ENCODE results near the gene TAS2R4. TPM values are rescaled to one million over a fixed set of nuclear protein-coding genes. Genes with fewer than 3 reads are reported as not detected.
"Not testable (repeated sequence)": the region's sequence is repeated elsewhere in the genome, so short reads cannot be mapped to it uniquely, and the experiment has no call there.

Gene TAS2R4
- total RNA-seq, 1 experiment from 2014 or later = 0.72 TPM

GRCh38 chr7:141748396-141748795 lies 28.1 kb upstream of the TAS2R4 start:
- no peak for DNase-seq (ENCODE audit: low spot score)
- no peak for ATAC-seq

DNA sequence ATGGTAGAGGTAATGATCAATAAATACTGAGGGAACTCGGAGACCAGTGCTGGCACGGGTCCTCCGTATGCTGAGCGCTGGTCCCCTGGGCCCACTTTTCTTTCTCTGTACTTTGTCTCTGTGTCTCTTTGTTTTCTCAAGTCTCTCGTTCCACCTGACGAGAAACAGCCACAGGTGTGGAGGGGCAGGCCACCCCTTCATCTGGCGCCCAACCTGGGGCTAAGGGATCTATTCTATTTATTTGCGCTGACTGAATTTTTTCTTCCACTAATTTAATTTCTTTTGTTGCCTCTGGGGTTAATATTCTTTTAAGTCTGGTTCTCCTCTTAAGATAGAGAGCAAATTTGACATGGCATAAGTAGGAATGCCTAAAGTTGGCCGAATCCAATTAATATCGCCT lies 24.6 kb upstream of the TAS2R4 start:
- H3K27me3 Mint-ChIP-seq (ENCODE audit: low read depth) = not testable (repeated sequence)

More at GRCh38 chr7:141748396-141748795, 28.1 kb upstream of the TAS2R4 start:
- Mint-ChIP-seq H3K36me3 (peaks cover 86% of the 10 kb centered on the region), H3K27ac (no peak overlapping the region), H3K4me3 (no peak overlapping the region), H3K27me3 (ENCODE audit: low read depth) (no peaks in the 10 kb centered on the region), H3K4me1 (no peaks in the 10 kb centered on the region), H3K9me3 (peaks cover 30% of the 10 kb centered on the region)
- ChIA-PET POLR2A (no interaction called here), CTCF (interaction anchor here (1.0 kb wide), 1 partner anchor 11 kb away, joined by 4 read pairs; the partner anchor contains the start of gene SSBP1)
- TF ChIP-seq, protein P1, sequence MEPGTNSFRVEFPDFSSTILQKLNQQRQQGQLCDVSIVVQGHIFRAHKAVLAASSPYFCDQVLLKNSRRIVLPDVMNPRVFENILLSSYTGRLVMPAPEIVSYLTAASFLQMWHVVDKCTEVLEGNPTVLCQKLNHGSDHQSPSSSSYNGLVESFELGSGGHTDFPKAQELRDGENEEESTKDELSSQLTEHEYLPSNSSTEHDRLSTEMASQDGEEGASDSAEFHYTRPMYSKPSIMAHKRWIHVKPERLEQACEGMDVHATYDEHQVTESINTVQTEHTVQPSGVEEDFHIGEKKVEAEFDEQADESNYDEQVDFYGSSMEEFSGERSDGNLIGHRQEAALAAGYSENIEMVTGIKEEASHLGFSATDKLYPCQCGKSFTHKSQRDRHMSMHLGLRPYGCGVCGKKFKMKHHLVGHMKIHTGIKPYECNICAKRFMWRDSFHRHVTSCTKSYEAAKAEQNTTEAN (CRISPR knock-in tag; IDR thresholded peaks at IDR 0.05) = no peak
- TF ChIP-seq, protein P2, sequence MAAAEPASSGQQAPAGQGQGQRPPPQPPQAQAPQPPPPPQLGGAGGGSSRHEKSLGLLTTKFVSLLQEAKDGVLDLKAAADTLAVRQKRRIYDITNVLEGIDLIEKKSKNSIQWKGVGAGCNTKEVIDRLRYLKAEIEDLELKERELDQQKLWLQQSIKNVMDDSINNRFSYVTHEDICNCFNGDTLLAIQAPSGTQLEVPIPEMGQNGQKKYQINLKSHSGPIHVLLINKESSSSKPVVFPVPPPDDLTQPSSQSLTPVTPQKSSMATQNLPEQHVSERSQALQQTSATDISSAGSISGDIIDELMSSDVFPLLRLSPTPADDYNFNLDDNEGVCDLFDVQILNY (CRISPR knock-in tag; IDR thresholded peaks at IDR 0.05) = no peak
- TF ChIP-seq NR3C1 (CRISPR knock-in tag; conservative IDR thresholded peaks at IDR 0.05; ENCODE audit: low read depth) = no peak
- no peak for TF ChIP-seq SMAD3 (CRISPR knock-in tag; IDR thresholded peaks at IDR 0.05; ENCODE audit: borderline replicate concordance)
- no peak for TF ChIP-seq ATF1 (CRISPR knock-in tag; IDR thresholded peaks at IDR 0.05)
- TF ChIP-seq ZNF121 (CRISPR knock-in tag; IDR thresholded peaks at IDR 0.05) = no peak
- no peak for TF ChIP-seq ZNF219 (CRISPR knock-in tag; IDR thresholded peaks at IDR 0.05; ENCODE audit: borderline replicate concordance)
- TF ChIP-seq OVOL2 (CRISPR knock-in tag; IDR thresholded peaks at IDR 0.05; ENCODE audit: borderline replicate concordance) = no peak
- no peak for TF ChIP-seq CBFB (CRISPR knock-in tag; IDR thresholded peaks at IDR 0.05; ENCODE audit: low read depth)
- TF ChIP-seq, protein P3, sequence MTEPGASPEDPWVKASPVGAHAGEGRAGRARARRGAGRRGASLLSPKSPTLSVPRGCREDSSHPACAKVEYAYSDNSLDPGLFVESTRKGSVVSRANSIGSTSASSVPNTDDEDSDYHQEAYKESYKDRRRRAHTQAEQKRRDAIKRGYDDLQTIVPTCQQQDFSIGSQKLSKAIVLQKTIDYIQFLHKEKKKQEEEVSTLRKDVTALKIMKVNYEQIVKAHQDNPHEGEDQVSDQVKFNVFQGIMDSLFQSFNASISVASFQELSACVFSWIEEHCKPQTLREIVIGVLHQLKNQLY (CRISPR knock-in tag; IDR thresholded peaks at IDR 0.05) = no peak
- no peak for TF ChIP-seq HMGA2 (CRISPR knock-in tag; IDR thresholded peaks at IDR 0.05)
- TF ChIP-seq, protein P4, sequence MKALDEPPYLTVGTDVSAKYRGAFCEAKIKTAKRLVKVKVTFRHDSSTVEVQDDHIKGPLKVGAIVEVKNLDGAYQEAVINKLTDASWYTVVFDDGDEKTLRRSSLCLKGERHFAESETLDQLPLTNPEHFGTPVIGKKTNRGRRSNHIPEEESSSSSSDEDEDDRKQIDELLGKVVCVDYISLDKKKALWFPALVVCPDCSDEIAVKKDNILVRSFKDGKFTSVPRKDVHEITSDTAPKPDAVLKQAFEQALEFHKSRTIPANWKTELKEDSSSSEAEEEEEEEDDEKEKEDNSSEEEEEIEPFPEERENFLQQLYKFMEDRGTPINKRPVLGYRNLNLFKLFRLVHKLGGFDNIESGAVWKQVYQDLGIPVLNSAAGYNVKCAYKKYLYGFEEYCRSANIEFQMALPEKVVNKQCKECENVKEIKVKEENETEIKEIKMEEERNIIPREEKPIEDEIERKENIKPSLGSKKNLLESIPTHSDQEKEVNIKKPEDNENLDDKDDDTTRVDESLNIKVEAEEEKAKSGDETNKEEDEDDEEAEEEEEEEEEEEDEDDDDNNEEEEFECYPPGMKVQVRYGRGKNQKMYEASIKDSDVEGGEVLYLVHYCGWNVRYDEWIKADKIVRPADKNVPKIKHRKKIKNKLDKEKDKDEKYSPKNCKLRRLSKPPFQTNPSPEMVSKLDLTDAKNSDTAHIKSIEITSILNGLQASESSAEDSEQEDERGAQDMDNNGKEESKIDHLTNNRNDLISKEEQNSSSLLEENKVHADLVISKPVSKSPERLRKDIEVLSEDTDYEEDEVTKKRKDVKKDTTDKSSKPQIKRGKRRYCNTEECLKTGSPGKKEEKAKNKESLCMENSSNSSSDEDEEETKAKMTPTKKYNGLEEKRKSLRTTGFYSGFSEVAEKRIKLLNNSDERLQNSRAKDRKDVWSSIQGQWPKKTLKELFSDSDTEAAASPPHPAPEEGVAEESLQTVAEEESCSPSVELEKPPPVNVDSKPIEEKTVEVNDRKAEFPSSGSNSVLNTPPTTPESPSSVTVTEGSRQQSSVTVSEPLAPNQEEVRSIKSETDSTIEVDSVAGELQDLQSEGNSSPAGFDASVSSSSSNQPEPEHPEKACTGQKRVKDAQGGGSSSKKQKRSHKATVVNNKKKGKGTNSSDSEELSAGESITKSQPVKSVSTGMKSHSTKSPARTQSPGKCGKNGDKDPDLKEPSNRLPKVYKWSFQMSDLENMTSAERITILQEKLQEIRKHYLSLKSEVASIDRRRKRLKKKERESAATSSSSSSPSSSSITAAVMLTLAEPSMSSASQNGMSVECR (CRISPR knock-in tag; IDR thresholded peaks at IDR 0.05; ENCODE audit: borderline replicate concordance) = no peak
- no peak for TF ChIP-seq NFYB (CRISPR knock-in tag; conservative IDR thresholded peaks at IDR 0.05; ENCODE audit: low read depth)
- no peak for TF ChIP-seq HMGXB4 (CRISPR knock-in tag; IDR thresholded peaks at IDR 0.05)

More for the DNA sequence above, 24.6 kb upstream of the TAS2R4 start:
- Mint-ChIP-seq H3K36me3 (peaks cover 83% of the 10 kb centered on the region), H3K9me3 (peaks cover 30% of the 10 kb centered on the region)
- H3K4me3 Mint-ChIP-seq; H3K27ac Mint-ChIP-seq; ATAC-seq; DNase-seq (ENCODE audit: low spot score); H3K4me1 Mint-ChIP-seq: not testable (repeated sequence)
- ChIA-PET CTCF (interaction anchor here (1.0 kb wide), 1 partner anchor 14 kb away, joined by 3 read pairs; the partner anchor contains the start of gene SSBP1), POLR2A (interaction anchor here (1.0 kb wide), 1 partner anchor 34 kb away, joined by 3 read pairs; no protein-coding TSS in a partner anchor)

All from WTC11 (cell line).